GM12878 (cell line): ENCODE measurements around the gene NPR1. TPM values are rescaled to one million over a fixed set of nuclear protein-coding genes. Genes with fewer than 3 reads are reported as not detected.

Experiments used
- BCL11A ChIP-seq: IDR thresholded peaks from 2 replicates; pipeline ENCODE4 v1.6.1; 2011; ENCODE audit warnings: low read depth, low read length
- CHD2 ChIP-seq: IDR thresholded peaks from 2 replicates; pipeline ENCODE4 v1.6.1; 2011; ENCODE audit warnings: low read depth, low read length, improper control_type of control experiment, borderline replicate concordance
- DPF2 ChIP-seq: fragments of 450-650 bp; IDR thresholded peaks from 2 replicates; pipeline ENCODE4 v1.6.1; 2017; ENCODE audit warnings: mild to moderate bottlenecking
- E2F8 ChIP-seq: fragments of 450-650 bp; IDR thresholded peaks from 2 replicates; pipeline ENCODE4 v1.6.1; 2018; ENCODE audit warnings: mild to moderate bottlenecking, low read depth, moderate library complexity; ENCODE audit not compliant: partially characterized antibody
- JUNB ChIP-seq: IDR thresholded peaks from 2 replicates; pipeline ENCODE4 v1.6.1; 2016; ENCODE audit warnings: antibody characterized with exemption, mild to moderate bottlenecking
- KAT2A ChIP-seq: conservative IDR thresholded peaks from 2 replicates; pipeline ENCODE4 v1.6.1; 2011; ENCODE audit warnings: low read depth, low read length; ENCODE audit not compliant: control insufficient read depth
- NFIC ChIP-seq: IDR thresholded peaks from 2 replicates; pipeline ENCODE4 v1.6.1; 2012; ENCODE audit warnings: low read depth, mild to moderate bottlenecking, inconsistent platforms, low read length, moderate library complexity
- NFYB ChIP-seq: IDR thresholded peaks from 2 replicates; pipeline ENCODE4 v1.6.1; 2011; ENCODE audit warnings: low read depth, mild to moderate bottlenecking, low read length, improper control_type of control experiment, moderate library complexity; ENCODE audit not compliant: insufficient read depth
- RCOR1 ChIP-seq: conservative IDR thresholded peaks from 2 replicates; pipeline ENCODE4 v1.6.1; 2012; ENCODE audit warnings: low read depth, low read length, improper control_type of control experiment
- REST ChIP-seq: IDR thresholded peaks from 2 replicates; pipeline ENCODE4 v1.6.1; 2012; ENCODE audit warnings: mild to moderate bottlenecking, low read depth, low read length
- SRF ChIP-seq, 2 experiments: IDR thresholded peaks; 2 replicates each; pipeline ENCODE4 v1.6.1; 2011; ENCODE audit warnings: low read depth in 2 of 2, low read length in 2 of 2, mild to moderate bottlenecking in 1 of 2, moderate library complexity in 1 of 2
- STAT3 ChIP-seq: IDR thresholded peaks from 2 replicates; pipeline ENCODE4 v1.6.1; 2011; ENCODE audit warnings: low read depth, low read length, improper control_type of control experiment
- TAF1 ChIP-seq: IDR thresholded peaks from 2 replicates; pipeline ENCODE4 v1.6.1; 2011; ENCODE audit warnings: mild to moderate bottlenecking, low read depth, low read length, borderline replicate concordance
- ZBTB33 ChIP-seq: fragments of 450-650 bp; IDR thresholded peaks from 2 replicates; pipeline ENCODE4 v1.6.1; 2017; ENCODE audit warnings: mild to moderate bottlenecking
- ZNF622 ChIP-seq: fragments of 450-650 bp; IDR thresholded peaks from 2 replicates; pipeline ENCODE4 v1.6.1; 2017; ENCODE audit warnings: mild to moderate bottlenecking, inconsistent platforms
- polyA plus RNA-seq, 11 experiments: library from polyadenylated mRNA; depleted of rRNA in 4 of 11; unstranded in 6 of 11; stranded (reverse) in 5 of 11; fragments of >200 nt; fragmentation: Nextera tagmentation in 4 of 11; fragmentation: Illumina TruSeq in 1 of 11; extraction: Ambion mirVana in 4 of 11; extraction: Trizol in 1 of 11; gene quantifications; 1 replicate in 1 of 11; 2 replicates in 10 of 11; pipeline versions ENCODE4 v1.2.1 to v1.2.3, GENCODE V29; 2011 to 2016; ENCODE audit warnings: inconsistent platforms in 2 of 11, missing spikeins in 2 of 11, low read depth in 1 of 11
- total RNA-seq, 4 experiments: library from RNA; depleted of rRNA in 3 of 4; stranded (reverse); fragments of >200 nt in 3 of 4; fragmentation: Illumina TruSeq in 1 of 4; extraction: Trizol in 1 of 4; gene quantifications; 2 replicates each; pipeline versions ENCODE4 v1.2.1 to v1.2.3, GENCODE V29; 2013 to 2021
- TF ChIP-seq, protein P1 (sequence below): fragments of 450-650 bp; IDR thresholded peaks from 2 replicates; pipeline ENCODE4 v1.6.1; 2016; ENCODE audit warnings: mild to moderate bottlenecking
- TF ChIP-seq, protein P2 (sequence below): fragments of 450-650 bp; IDR thresholded peaks from 2 replicates; pipeline ENCODE4 v1.6.1; 2014; ENCODE audit warnings: mild to moderate bottlenecking

Gene NPR1
- total and polyA plus RNA-seq, 10 of the 15 experiments (the other 5 are each of a cell fraction or from before 2014, with no cell fraction given), result 0.09 to 2.1 (median 0.28) TPM; not detected in 1

- TF ChIP-seq E2F8, result no peak
- no peak for TF ChIP-seq BCL11A
- peak; percentile 94 for TF ChIP-seq DPF2
- TF ChIP-seq, protein P1, sequence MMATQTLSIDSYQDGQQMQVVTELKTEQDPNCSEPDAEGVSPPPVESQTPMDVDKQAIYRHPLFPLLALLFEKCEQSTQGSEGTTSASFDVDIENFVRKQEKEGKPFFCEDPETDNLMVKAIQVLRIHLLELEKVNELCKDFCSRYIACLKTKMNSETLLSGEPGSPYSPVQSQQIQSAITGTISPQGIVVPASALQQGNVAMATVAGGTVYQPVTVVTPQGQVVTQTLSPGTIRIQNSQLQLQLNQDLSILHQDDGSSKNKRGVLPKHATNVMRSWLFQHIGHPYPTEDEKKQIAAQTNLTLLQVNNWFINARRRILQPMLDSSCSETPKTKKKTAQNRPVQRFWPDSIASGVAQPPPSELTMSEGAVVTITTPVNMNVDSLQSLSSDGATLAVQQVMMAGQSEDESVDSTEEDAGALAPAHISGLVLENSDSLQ, result peak; percentile 86
- no peak for TF ChIP-seq NFYB
- TF ChIP-seq TAF1, result peak; percentile 94
- no peak for TF ChIP-seq RCOR1
- TF ChIP-seq KAT2A, result no peak
- 0 out of 2 replicates have a peak, but pooled peaks have one; percentile 5 for TF ChIP-seq REST
- TF ChIP-seq ZNF622, result no peak
- no peak for TF ChIP-seq NFIC
- TF ChIP-seq JUNB, result no peak
- no peak for TF ChIP-seq STAT3
- TF ChIP-seq SRF (IDR thresholded peaks at IDR 0.05; ENCODE audit: low read depth in 2 of 2, low read length in 2 of 2), result 0 out of 4 replicates have a peak, but pooled peaks of 1 of the 2 experiments have one; percentile 26
- TF ChIP-seq ZBTB33, result no peak
- TF ChIP-seq CHD2, result peak; percentile 54; the same call in 1 of the 2 replicates
- TF ChIP-seq, protein P2, sequence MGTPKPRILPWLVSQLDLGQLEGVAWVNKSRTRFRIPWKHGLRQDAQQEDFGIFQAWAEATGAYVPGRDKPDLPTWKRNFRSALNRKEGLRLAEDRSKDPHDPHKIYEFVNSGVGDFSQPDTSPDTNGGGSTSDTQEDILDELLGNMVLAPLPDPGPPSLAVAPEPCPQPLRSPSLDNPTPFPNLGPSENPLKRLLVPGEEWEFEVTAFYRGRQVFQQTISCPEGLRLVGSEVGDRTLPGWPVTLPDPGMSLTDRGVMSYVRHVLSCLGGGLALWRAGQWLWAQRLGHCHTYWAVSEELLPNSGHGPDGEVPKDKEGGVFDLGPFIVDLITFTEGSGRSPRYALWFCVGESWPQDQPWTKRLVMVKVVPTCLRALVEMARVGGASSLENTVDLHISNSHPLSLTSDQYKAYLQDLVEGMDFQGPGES, result no peak
These were observed 44.5 kb upstream of the NPR1 start, which contains the start of gene CHTOP (continued) for GRCh38 chr1:153633754-153634665.
